Liver (tissue), 10 donors: Measurements from ENCODE around the gene ABCA6. TPM values are rescaled to one million over a fixed set of nuclear protein-coding genes. Genes with fewer than 3 reads are reported as not detected.

Experiments used
- DNase-seq: peaks from one replicate; pipeline ENCODE4 v3.0.0-alpha.2; 2017; ENCODE audit warnings: low spot score
- H3K27ac ChIP-seq, 2 donors: one replicate each; pipeline ENCODE4 v1.7.0; 2013; ENCODE audit warnings: inconsistent platforms in 2 of 2, low read length in 2 of 2, control low read depth in 1 of 2, low read depth in 1 of 2, mild to moderate bottlenecking in 1 of 2
- H3K27me3 ChIP-seq, 4 donors: one replicate each; pipeline versions ENCODE4 v1.6.1 to v1.7.0; 2013; ENCODE audit warnings: low read length in 3 of 4, inconsistent platforms in 1 of 4, mild to moderate bottlenecking in 1 of 4, moderate library complexity in 1 of 4; ENCODE audit not compliant: control insufficient read depth in 4 of 4, insufficient read depth in 4 of 4
- H3K36me3 ChIP-seq, 4 donors: one replicate each; pipeline versions ENCODE4 v1.6.1 to v1.7.0; 2013; ENCODE audit warnings: low read length in 3 of 4, mild to moderate bottlenecking in 3 of 4, low read depth in 1 of 4, moderate library complexity in 1 of 4; ENCODE audit not compliant: control insufficient read depth in 4 of 4, insufficient read depth in 3 of 4
- H3K4me1 ChIP-seq, 4 donors: one replicate each; pipeline versions ENCODE4 v1.6.1 to v1.7.0; 2013; ENCODE audit warnings: low read length in 3 of 4, mild to moderate bottlenecking in 3 of 4, moderate library complexity in 1 of 4; ENCODE audit not compliant: control insufficient read depth in 4 of 4, insufficient read depth in 4 of 4
- H3K4me3 ChIP-seq, 3 donors: one replicate each; pipeline versions ENCODE4 v1.6.1 to v1.7.0; 2013; ENCODE audit warnings: low read length in 3 of 3, control low read depth in 1 of 3, low read depth in 1 of 3, mild to moderate bottlenecking in 1 of 3
- H3K9ac ChIP-seq, 2 donors: one replicate each; pipeline ENCODE4 v1.7.0; 2013; ENCODE audit warnings: low read length in 2 of 2, mild to moderate bottlenecking in 2 of 2, moderate library complexity in 2 of 2, control low read depth in 1 of 2, low read depth in 1 of 2
- H3K9me3 ChIP-seq, 4 donors: one replicate each; pipeline versions ENCODE4 v1.6.1 to v1.7.0; 2013; ENCODE audit warnings: low read length in 3 of 4; ENCODE audit not compliant: control insufficient read depth in 4 of 4
- RAD21 ChIP-seq, 2 donors: IDR thresholded peaks; 2 replicates each; pipeline ENCODE4 v1.6.1; 2016; ENCODE audit warnings: antibody characterized with exemption in 2 of 2, mild to moderate bottlenecking in 2 of 2
- RXRA ChIP-seq, 2 donors: IDR thresholded peaks; 2 replicates each; pipeline ENCODE4 v1.6.1; 2017 to 2018; ENCODE audit warnings: antibody characterized with exemption in 2 of 2, mild to moderate bottlenecking in 1 of 2
- YY1 ChIP-seq: IDR thresholded peaks from 2 replicates; pipeline ENCODE4 v1.6.1; 2016; ENCODE audit warnings: antibody characterized with exemption, mild to moderate bottlenecking
- WGBS: extraction: QIAGEN DNeasy Blood & Tissue Kit; methylation state at CpG from one replicate; pipeline ENCODE4 v1.1.7; 2013; 5-methylcytosine and 5-hydroxymethylcytosine counted together
- polyA plus RNA-seq, 2 donors: library from polyadenylated mRNA; stranded (reverse) in 1 of 2; unstranded in 1 of 2; fragments of 200-250 nt in 1 of 2; fragments of >200 nt in 1 of 2; fragmentation: Nextera tagmentation in 1 of 2; extraction: Ambion mirVana in 1 of 2; gene quantifications; one replicate each; pipeline versions ENCODE4 v1.2.1 to v1.2.3, GENCODE V29; 2013 to 2015
- small RNA-seq: library from RNA; depleted of rRNA; stranded (forward); fragments of <200 nt; gene quantifications from one replicate; pipeline ENCODE3, GENCODE V24; 2014
- total RNA-seq, 2 donors: library from RNA; depleted of rRNA; stranded (reverse); fragments of >200 nt; gene quantifications; one replicate each; pipeline ENCODE4 v1.2.3, GENCODE V29; 2014
- donor health status: healthy.
- donor health status: healthy.
- donor health status: healthy.
- donor health status: healthy.
- donor health status: healthy.

ABCA6 gene
- total and polyA plus RNA-seq, 4 donors: 37.5 to 158 (median 47.5) TPM

GRCh38 chr17:69030169-69030568, 111.5 kb downstream of the ABCA6 start:
- Histone ChIP-seq H3K4me1 (no peaks in the 10 kb centered on the region), H3K9ac (no peak overlapping the region), H3K4me3 (no peak overlapping the region), H3K36me3 (peaks cover 2 to 30% (median 26%) of the 10 kb centered on the region in 4 donors), H3K9me3 (no peaks in the 10 kb centered on the region), H3K27me3 (no peaks in the 10 kb centered on the region), H3K27ac (no peak overlapping the region)
- DNase-seq: no peak
- no peak for TF ChIP-seq RAD21 (IDR thresholded peaks at IDR 0.05)
- no peak for TF ChIP-seq YY1
- no peak for TF ChIP-seq RXRA (IDR thresholded peaks at IDR 0.05)
- WGBS: 96% methylated on average over 1 of the region's 1 CpG

Small RNA genes within 50 kb of the gene (small RNA-seq; reads per million reads assigned to genes)
- gene MIR4524B: not detected

Other genes with a start within 250 kb of the ABCA6 start
- gene ABCA8, start 186.5 kb downstream of the ABCA6 start, total RNA-seq: 10 to 100 TPM; 11.4 to 72.2 TPM
- gene ABCA8, start 186.5 kb downstream of the ABCA6 start, polyA plus RNA-seq: 10 to 100 TPM in 1 of 2 donors, 1 to 10 TPM in 1; 9.3 to 16.5 TPM
- 10 to 100 TPM in 1 of 2 donors, 1 to 10 TPM in 1; 6.7 to 18.9 TPM for gene ABCA9, start 81.0 kb downstream of the ABCA6 start, total RNA-seq
- 1 to 10 TPM; 1.4 to 5.1 TPM for gene ABCA9, start 81.0 kb downstream of the ABCA6 start, polyA plus RNA-seq
- gene ABCA10, start 86.9 kb upstream of the ABCA6 start, total RNA-seq: 1 to 10 TPM in 1 of 2 donors, under 1 TPM in 1; 0.33 to 5.5 TPM
- 1 to 10 TPM in 1 of 2 donors, under 1 TPM in 1; 0.32 to 3.7 TPM for gene ABCA10, start 86.9 kb upstream of the ABCA6 start, polyA plus RNA-seq
- 10 to 100 TPM; 18.7 to 84.4 TPM for gene ABCA5, start 185.2 kb upstream of the ABCA6 start, total RNA-seq
- 10 to 100 TPM; 20.6 to 77.0 TPM for gene ABCA5, start 185.2 kb upstream of the ABCA6 start, polyA plus RNA-seq